Measurements from ENCODE around the gene SCLY.
"Not testable (repeated sequence)": the region's sequence is repeated elsewhere in the genome, so short reads cannot be mapped to it uniquely, and the experiment has no call there.

SCLY gene

DNA sequence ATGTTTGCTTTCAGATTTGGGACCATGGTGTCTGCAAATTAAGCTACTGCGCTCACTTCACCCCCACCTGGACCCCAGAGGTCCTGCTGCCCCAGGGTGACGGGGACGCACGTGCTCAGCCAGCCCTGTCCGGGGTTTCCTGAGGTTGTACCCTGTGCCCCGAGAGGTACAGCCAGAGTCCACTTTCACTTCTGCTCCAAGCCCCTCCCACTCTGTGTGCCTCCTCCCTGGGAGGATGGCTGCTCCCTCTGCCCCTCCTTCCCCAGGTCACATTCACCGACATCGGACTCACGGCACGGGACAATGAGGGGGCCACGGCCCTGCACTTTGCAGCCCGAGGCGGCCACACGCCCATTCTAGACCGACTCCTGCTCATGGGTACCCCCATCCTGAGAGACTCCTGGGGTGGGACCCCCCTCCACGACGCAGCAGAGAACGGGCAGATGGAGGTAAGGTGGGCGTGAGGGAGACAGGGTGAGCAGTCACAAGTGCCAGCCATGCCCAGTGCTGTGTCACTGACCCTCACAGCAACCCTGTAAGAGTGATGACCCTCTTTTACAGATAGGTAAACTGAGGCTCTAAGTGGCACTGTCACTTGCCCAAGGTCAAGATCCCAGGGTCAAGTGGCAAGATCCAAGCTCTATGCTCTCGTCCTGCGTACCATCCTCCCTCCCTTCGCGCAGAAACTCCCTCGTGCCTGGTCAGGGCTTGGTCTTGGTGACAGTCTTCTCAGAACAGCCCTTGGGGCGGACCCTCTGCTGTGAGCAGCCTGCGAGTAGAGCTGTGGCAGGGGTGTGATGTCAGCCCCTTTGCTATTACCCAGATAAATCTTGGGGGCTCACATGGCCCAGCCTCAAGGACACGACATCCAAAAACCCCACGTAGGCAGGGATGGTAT is 47.0 kb downstream of the SCLY start:
- Histone ChIP-seq H3K9ac (ENCODE audit: low read depth, low read length) (no peak overlapping the region), H3K36me3 (ENCODE audit: control insufficient read depth, insufficient read depth, low read length) (no peaks in the 10 kb centered on the region), H3K4me3 (ENCODE audit: low read depth, low read length) (no peak overlapping the region), H3K27me3 (ENCODE audit: control insufficient read depth, insufficient read depth, low read length) (no peaks in the 10 kb centered on the region), H3K4me1 (ENCODE audit: control insufficient read depth, insufficient read depth, low read length) (no peaks in the 10 kb centered on the region), H3K9me3 (ENCODE audit: control insufficient read depth, insufficient read depth, low read length) (no peaks in the 10 kb centered on the region)

DNA sequence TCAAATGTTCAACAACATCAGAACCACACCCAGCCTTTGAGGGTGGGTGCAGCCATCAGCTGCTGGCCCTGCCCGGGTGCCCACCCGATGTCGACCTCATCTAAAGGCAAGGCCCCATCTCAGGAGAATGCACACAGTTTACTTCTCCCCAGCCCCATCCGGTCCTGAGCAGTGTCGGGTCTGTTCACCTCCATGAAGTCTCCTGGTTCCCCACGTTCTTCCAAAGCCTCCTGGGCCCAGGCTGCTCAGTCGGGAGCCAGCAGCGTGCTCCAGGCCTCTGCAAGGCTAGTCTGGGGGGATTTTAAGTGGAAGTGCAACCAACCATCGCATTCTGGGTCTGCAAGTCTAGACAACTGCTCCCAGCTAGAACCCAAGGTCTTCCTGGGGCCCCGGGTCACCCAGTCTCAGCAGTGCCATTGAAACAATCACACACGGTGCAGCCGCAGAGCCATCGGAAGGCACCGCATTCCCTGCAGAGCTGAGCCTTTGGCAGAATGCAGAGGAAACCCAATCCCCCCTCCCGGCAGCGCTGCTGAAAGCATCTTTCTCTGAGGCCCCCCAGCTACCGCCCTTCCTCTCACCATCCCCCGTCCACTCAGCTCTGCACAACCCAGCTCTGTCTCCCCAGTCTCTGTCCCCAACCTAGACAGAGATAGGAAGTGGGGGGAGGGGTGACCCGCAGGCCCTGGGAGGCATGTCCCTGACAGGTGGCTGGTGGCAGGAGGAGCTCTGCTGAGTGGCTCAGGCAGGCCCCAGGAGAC is 47.8 kb downstream of the SCLY start:
- no peaks in the 10 kb centered on the region for H3K36me3 ChIP-seq (ENCODE audit: control insufficient read depth, insufficient read depth, low read length)
- H3K9me3 ChIP-seq (ENCODE audit: control insufficient read depth, insufficient read depth, low read length), result no peaks in the 10 kb centered on the region
- no peaks in the 10 kb centered on the region for H3K4me1 ChIP-seq (ENCODE audit: control insufficient read depth, insufficient read depth, low read length)
- no peak overlapping the region for H3K4me3 ChIP-seq (ENCODE audit: low read depth, low read length)
- no peaks in the 10 kb centered on the region for H3K27me3 ChIP-seq (ENCODE audit: control insufficient read depth, insufficient read depth, low read length)
- H3K9ac ChIP-seq (ENCODE audit: low read depth, low read length), result no peak overlapping the region

DNA sequence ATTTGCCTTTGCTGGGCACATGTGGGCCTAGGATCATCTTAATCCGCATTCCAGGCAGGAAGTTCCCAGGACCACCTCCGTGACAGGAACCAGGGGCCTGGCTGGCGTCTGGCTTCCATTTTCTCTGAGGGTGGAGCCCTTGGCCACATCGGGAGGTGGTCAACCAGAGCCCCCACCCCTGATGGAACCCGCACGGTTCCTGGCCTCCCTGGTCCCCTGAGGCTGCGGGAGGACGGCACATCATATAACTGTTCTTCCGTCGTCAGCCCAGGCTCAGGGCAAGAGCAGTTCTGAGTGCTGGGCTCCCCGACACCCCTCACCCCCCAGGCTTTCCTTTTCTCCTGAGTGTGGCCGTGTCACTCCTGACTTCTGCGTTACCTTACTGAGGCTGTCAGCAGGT is 52.8 kb downstream of the SCLY start:
- H3K4me3 ChIP-seq (ENCODE audit: low read depth, low read length), result no peak overlapping the region
- no peaks in the 10 kb centered on the region for H3K9me3 ChIP-seq (ENCODE audit: control insufficient read depth, insufficient read depth, low read length)
- no peak overlapping the region for H3K9ac ChIP-seq (ENCODE audit: low read depth, low read length)
- no peaks in the 10 kb centered on the region for H3K4me1 ChIP-seq (ENCODE audit: control insufficient read depth, insufficient read depth, low read length)
- no peaks in the 10 kb centered on the region for H3K27me3 ChIP-seq (ENCODE audit: control insufficient read depth, insufficient read depth, low read length)
- no peaks in the 10 kb centered on the region for H3K36me3 ChIP-seq (ENCODE audit: control insufficient read depth, insufficient read depth, low read length)

DNA sequence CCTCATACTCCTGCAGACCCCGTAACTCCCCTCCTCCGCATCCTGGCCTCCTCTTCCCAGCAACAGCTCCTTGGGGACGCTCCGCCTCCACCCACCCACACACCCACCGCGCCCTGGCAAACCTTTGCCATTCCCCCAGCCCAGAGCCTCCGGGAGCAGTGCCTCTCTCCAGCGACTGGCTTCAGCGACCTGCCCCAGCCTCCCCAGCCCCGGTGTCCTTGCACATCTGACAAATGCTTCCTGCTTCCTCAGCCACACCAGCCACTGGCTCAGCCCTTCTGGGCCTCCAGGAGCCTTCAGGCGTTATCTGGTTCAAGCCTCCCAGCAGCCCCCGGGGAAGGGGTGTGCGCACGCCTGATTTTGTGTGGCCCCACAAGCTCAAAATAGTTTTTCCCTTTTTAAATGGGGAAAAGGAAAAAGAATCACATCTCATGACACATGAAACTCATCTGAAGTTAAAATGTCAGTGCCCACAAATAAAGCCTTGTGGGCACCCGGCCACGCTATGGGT is 53.6 kb downstream of the SCLY start:
- Histone ChIP-seq H3K27me3 (ENCODE audit: control insufficient read depth, insufficient read depth, low read length) (no peaks in the 10 kb centered on the region), H3K9ac (ENCODE audit: low read depth, low read length) (no peak overlapping the region), H3K36me3 (ENCODE audit: control insufficient read depth, insufficient read depth, low read length) (no peaks in the 10 kb centered on the region), H3K4me1 (ENCODE audit: control insufficient read depth, insufficient read depth, low read length) (no peaks in the 10 kb centered on the region), H3K4me3 (ENCODE audit: low read depth, low read length) (no peak overlapping the region), H3K9me3 (ENCODE audit: control insufficient read depth, insufficient read depth, low read length) (no peaks in the 10 kb centered on the region)

DNA sequence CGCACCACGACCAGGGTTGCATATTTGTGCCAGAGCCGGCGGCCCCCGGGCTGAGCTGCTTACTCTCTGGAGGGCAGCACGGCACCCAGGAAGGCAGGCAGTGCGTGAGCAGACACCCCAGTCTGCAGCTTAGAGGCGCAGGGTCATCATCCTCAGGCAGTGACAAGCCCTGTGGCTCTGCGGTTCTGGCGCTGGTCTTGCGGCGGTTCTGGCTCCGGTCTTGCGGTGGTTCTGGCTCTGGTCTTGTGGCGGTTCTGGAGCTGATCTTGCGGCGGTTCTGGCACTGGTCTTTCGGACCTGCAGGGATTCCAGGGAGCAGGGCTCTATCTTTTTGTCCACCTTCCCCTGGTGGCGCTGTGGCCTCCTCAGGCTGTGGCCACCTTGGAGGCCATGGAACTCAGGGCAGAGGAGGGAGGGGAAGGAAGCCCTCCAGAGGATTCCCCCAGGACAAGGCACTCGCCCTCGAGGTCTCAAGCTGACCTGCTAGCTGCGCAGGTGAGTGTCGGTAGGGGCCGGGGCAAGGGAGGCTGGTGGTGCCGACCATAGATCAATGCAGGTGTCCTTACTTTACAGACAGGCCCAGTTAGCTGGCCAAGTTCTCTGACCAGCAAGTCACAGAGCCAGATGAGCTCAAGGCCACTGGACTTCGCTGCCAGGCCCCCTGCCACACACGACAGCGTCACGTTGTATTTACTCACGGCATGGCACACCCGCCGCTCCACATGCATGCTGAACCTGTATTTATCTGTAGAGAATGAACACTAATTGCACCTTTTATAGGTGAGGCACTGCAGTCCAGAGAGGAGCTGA is 54.3 kb downstream of the SCLY start:
- Histone ChIP-seq H3K27me3 (ENCODE audit: control insufficient read depth, insufficient read depth, low read length) (no peaks in the 10 kb centered on the region), H3K9ac (ENCODE audit: low read depth, low read length) (no peak overlapping the region), H3K4me1 (ENCODE audit: control insufficient read depth, insufficient read depth, low read length) (no peaks in the 10 kb centered on the region), H3K4me3 (ENCODE audit: low read depth, low read length) (no peak overlapping the region), H3K36me3 (ENCODE audit: control insufficient read depth, insufficient read depth, low read length) (no peaks in the 10 kb centered on the region), H3K9me3 (ENCODE audit: control insufficient read depth, insufficient read depth, low read length) (no peaks in the 10 kb centered on the region)

DNA sequence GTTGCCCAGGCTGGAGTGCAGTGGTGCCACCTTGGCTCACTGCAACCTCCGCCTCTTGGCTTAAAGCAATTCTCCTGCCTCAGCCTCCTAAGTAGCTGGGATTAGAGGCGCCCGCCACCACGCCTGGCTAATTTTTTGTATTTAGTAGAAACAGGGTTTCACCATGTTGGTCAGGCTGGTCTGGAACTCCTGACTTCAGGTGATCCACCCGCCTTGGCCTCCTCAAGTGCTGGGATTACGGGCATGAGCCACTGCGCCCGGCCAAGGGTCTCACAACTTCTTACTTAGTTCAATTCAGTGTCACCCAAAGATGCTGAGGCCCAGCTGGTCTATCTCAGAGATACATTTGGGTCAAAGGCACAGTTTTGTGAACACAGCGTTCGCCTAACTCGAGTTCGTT is 54.9 kb downstream of the SCLY start:
- not testable (repeated sequence) for H3K4me3 ChIP-seq (ENCODE audit: low read depth, low read length); H3K9ac ChIP-seq (ENCODE audit: low read depth, low read length); H3K27me3 ChIP-seq (ENCODE audit: control insufficient read depth, insufficient read depth, low read length); H3K4me1 ChIP-seq (ENCODE audit: control insufficient read depth, insufficient read depth, low read length); H3K9me3 ChIP-seq (ENCODE audit: control insufficient read depth, insufficient read depth, low read length); H3K36me3 ChIP-seq (ENCODE audit: control insufficient read depth, insufficient read depth, low read length)

DNA sequence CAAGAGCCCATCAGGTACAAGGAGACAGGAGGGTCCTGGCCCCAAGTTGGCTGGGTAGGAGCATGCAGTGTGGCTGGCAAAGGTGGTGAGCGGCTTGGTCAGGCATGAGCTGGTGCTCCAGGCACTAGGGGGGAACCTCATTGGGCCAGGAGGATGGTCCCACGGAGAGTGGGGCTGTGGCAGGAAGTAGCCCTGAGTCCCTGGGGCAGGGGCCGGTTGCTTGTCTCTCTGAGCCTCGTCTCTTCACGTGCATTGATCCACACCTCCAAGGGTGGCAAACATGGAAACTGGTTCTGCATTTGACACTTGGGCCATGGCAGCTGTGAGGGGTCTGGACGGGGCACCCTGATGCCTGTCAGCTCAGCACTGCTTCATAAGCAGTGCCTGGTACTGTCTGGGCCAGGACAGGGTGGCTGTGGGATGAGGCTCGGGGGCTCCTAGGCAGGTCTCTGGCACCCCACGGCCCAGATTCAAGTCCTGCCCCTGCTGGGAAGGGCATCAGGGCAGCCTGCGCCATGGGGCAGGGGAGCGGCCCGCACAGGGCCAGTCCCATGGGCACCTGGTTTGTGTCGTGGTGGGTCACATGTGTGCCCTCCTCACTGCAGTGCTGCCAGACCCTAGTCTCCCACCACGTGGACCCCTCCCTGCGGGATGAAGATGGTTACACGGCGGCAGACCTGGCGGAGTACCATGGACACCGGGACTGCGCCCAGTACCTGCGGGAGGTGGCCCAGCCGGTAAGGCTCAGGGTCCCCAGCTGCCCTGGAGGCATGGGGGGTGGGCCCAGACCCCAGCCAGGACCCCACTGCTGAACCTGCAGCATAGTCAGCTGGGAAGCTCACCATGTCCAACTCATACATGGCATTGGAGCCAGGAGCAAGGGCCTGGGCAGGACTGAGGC is 55.7 kb downstream of the SCLY start:
- Histone ChIP-seq H3K9ac (ENCODE audit: low read depth, low read length) (no peak overlapping the region), H3K36me3 (ENCODE audit: control insufficient read depth, insufficient read depth, low read length) (no peaks in the 10 kb centered on the region), H3K4me3 (ENCODE audit: low read depth, low read length) (no peak overlapping the region), H3K27me3 (ENCODE audit: control insufficient read depth, insufficient read depth, low read length) (no peaks in the 10 kb centered on the region), H3K9me3 (ENCODE audit: control insufficient read depth, insufficient read depth, low read length) (no peaks in the 10 kb centered on the region), H3K4me1 (ENCODE audit: control insufficient read depth, insufficient read depth, low read length) (no peaks in the 10 kb centered on the region)

DNA sequence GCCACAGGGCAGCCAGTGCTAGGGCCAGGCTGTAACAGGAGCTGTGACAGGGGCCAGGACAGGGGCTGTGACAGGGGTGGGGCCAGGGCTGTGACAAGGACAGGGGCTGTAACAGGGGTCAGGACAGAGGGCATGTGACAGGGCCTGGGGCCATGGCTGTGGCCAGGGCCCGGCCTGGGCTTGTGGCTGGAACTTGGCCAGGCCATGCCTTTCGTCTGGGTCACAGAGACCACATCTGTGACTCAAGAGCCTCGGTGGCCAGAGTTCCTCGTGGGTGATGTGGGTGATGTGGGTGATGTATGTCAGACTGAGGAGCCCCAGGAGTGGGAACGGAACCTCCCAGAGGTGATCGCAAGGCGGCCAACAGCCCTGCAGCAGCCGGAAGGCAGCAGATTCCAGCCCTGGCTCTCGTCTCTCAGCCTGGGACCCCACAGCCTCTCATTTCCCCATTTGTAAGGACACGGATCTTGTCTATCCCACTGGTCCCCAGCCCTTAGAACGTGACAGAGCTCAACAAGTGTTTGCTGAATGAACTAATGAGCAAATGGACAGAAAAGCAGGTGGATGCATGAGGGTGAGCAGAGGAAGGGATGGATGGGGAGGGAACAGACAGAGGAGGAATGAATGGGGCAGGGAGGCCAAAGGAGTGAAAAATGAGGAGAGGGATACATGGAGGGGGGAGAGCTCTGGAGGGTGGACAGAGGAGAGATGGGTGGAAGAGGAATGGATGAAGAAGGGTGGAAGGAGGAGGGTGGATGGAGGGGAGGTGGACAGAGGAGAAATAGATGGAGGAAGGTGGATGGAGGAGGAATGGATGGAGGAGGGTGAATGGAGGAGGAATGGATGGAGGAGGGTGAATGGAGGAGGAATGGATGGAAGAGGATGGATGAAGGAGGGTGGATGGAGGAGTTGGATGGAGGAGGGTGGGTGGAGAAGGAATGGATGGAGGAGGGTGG is 56.7 kb downstream of the SCLY start:
- Histone ChIP-seq H3K9me3 (ENCODE audit: control insufficient read depth, insufficient read depth, low read length) (no peaks in the 10 kb centered on the region), H3K4me1 (ENCODE audit: control insufficient read depth, insufficient read depth, low read length) (no peaks in the 10 kb centered on the region), H3K27me3 (ENCODE audit: control insufficient read depth, insufficient read depth, low read length) (no peaks in the 10 kb centered on the region), H3K36me3 (ENCODE audit: control insufficient read depth, insufficient read depth, low read length) (no peaks in the 10 kb centered on the region), H3K4me3 (ENCODE audit: low read depth, low read length) (no peak overlapping the region), H3K9ac (ENCODE audit: low read depth, low read length) (no peak overlapping the region)

DNA sequence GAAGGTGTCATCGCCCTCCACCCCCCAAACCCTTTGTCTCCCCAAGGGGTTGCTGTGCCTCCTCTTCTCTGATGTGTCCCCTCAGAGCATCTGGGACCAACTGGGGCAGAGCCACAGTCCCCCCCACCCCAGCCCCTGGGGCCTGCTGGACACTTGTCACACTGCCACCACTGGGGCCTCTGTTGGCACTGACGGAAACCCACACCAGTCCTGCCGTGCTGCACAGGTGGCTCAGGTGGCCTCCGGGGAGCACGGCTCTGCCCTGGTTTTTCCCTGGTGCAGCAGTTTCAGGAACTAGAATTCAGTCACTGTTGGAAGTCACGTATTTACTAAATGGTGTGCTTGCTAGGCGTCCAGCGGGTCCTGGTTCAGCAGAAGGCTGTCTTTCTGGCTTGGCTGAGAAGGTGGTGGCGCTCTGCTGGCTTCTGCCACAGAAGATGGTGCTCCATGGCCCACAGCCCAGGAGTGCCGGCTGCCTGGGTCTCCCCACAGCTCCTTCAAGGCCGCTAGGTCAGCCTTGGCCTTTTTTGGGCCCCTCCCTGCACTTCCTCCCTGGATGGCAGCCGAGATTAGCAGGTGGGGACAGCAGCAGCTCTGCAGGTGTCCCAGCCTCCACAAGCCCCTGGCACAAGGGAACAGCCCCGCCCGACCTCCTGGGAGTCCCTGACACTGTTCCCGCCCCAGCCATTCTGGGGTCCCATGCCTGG is 59.1 kb downstream of the SCLY start:
- Histone ChIP-seq H3K9me3 (ENCODE audit: control insufficient read depth, insufficient read depth, low read length) (no peaks in the 10 kb centered on the region), H3K4me1 (ENCODE audit: control insufficient read depth, insufficient read depth, low read length) (no peaks in the 10 kb centered on the region), H3K9ac (ENCODE audit: low read depth, low read length) (no peak overlapping the region), H3K4me3 (ENCODE audit: low read depth, low read length) (no peak overlapping the region), H3K27me3 (ENCODE audit: control insufficient read depth, insufficient read depth, low read length) (no peaks in the 10 kb centered on the region), H3K36me3 (ENCODE audit: control insufficient read depth, insufficient read depth, low read length) (no peaks in the 10 kb centered on the region)

Measured in iPS-15b (cell line).